SKM-1 (cell line): ENCODE data around the gene TCF12.
"Not testable (repeated sequence)": the region's sequence is repeated elsewhere in the genome, so short reads cannot be mapped to it uniquely, and the experiment has no call there.

ENCODE experiments used
- DNase-seq: peaks from one replicate; lab custom pipeline; 2025; ENCODE audit not compliant: unreplicated experiment; lab: John Stamatoyannopoulos, UW

TCF12 gene

DNA sequence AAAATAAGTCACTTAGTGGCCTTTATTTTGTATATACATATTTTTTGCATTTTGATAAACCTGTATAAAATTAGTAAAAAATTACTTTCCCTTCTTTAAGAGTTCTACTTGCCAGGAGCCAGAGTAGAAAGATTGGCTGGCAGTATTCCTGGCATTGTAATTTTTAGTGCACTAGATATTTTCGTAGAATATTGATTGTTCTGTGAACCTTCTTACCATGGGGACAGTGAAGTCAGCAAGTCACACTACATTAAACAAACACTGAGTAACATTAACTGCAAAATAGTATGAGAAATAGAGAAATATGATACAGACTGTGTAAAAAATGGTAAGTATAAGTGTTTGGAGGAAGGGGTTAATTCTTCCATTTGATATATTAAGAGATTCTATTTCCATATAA lies 26.0 kb downstream of the TCF12 start:
- DNase-seq: no peak

DNA sequence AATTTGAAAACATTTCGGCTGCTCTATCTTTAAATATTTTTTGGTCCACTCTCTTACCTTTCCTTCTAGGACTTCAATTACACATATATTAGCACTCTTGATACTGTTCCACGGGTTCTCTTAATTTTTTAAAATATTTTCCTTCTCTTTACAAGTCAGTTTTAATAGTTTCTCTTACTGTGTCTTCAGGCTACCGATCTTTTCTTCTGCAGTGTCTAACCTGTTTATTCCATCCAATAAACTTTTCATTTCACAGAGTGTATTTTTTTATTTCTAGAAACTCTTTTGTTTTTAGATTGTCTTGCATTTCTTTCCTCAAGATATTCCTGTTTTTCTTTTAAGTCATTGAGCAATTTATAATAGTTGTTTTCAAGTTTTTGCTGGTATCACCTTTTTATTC lies 27.7 kb downstream of the TCF12 start:
- DNase-seq: no peak

DNA sequence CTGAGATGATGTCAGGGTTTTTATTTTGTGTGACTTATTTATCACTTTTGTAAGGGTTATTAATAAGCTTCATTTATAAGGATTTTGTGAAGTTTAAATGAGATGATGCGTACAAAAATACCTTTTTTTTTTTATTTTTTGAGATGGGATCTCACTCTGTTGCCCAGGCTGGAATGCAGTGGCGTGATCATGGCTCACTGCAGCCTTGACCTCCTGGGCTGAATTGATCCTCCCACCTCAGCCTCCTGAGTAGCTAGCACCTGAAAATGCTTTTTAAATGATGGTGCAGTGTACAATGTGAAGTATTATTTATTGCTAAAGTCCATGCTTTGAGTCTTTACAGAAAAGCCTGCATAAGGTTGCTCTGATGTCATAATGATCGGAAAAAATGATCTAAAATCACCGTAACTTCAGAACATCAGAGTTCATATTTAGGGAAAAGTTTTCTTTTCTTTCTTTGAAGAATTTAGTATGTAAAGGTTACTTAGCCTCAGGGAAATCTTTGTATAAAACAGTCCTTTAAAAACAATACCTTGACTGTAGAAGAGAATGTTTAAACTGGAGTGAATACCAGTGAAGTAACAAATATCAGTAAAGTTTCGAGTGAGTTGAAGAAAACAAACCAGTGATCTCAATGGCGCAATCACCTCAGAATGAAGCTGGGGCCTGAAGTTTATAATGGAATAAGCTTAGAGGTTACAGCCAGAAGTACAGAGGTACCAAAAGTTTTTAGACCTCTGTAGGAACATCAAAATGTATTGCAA lies 29.7 kb downstream of the TCF12 start:
- no peak for DNase-seq

GRCh38 chr15:56948764-56949101 lies 30.3 kb downstream of the TCF12 start:
- DNase-seq: no peak

DNA sequence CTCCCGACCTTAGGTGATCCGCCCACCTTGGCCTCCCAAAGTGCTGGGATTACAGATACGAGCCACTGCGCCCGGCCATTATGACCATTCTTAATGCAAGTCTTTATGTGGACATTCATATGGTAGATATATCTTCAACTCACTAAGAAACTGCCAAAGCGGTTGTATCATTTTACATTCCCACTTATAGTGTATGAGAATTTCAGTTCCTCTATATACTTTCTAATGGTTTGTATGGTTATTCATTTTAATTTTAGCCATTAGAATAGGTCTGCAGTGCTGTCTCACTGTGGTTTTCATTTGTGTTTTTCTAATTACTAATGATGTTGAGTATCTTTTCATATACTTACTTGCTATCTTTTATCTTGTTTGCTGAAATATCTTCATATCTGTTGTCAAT lies 32.5 kb downstream of the TCF12 start:
- no peak for DNase-seq

GRCh38 chr15:56953790-56954189 lies 35.3 kb downstream of the TCF12 start:
- DNase-seq: no peak

DNA sequence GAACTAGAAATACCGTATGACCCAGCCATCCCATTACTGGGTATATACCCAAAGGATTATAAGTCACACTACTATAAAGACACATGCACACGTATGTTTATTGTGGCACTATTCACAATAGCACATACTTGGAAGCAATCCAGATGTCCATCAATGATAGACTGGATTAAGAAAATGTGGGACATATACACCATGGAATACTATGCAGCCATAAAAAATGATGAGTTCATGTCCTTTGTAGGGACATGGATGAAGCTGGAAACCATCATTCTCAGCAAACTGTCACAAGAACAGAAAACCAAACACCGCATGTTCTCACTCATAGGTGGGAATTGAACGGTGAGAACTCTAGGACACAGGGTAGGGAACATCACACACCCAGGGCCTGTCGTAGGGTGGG lies 36.6 kb downstream of the TCF12 start:
- DNase-seq: not testable (repeated sequence)

- DNase-seq: no peak
Measured at GRCh38 chr15:56956538-56956937, 38.1 kb downstream of the TCF12 start.

DNA sequence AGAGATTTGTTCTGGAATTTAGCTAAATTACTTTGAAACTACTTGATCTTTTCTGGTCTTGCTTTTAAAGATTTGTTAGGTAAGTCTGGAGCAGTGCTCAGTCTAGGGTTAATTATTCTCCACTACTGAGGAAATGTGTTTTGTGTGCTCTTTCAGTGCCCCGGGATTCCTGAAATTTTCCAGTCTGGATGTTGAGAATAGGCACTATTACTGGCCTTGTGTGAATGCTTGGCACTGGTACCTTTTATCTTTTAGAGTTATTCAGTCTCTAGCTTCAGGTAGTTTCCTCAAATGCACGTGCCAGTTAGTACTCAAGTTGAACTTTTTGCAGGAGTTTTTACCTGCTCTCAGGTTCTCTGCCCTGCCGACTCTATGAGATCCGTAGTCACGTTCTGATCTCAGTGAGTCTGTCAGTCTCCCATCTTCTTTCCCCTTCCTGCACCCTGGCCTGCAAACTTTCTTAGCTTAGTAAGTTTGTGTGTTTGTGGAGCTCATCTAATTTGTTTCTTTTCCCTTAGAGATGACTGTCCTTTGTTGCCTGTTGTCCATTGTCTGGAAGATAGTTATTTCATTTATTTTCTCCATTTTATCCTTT lies 39.5 kb downstream of the TCF12 start:
- DNase-seq: no peak

- DNase-seq: no peak
Measured at GRCh38 chr15:56959318-56959648, 40.8 kb downstream of the TCF12 start.

DNA sequence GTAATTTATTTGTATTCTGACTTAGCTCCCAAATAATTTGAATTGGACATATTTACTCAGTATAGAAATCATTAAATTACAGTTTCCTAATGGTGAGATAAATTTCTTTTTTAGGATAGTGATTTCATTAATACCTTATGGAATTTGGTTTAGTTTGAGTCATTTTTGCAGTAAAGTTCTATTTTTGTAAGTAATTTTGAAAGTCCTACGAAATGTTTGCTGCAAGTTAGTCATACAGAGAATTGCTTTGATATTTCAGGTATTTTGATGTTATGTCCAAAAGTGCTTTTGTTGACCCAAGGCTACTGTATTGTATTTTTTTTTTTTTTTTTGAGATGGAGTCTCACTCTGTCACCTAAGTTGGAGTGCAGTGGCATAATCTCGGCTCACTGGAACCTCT lies 41.7 kb downstream of the TCF12 start:
- no peak for DNase-seq

DNA sequence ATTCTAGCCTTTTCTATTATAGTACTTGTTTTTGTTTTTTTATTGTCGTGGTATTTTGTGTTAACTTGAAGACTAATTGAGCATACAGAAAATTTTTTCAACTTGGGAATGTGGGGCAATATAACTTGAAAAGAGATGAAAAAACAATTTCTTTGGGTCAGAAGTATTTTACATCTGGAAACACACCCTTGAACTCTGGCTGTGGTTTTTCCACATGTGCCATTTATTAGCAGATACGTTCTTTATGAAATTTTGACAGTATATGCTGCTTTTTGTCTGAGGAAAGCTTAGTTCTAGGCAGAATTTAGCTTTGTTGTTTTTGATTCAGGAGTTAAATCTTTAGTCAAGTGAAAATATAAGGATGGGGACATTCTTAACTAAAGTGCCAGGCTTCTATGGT lies 44.7 kb downstream of the TCF12 start:
- no peak for DNase-seq

DNA sequence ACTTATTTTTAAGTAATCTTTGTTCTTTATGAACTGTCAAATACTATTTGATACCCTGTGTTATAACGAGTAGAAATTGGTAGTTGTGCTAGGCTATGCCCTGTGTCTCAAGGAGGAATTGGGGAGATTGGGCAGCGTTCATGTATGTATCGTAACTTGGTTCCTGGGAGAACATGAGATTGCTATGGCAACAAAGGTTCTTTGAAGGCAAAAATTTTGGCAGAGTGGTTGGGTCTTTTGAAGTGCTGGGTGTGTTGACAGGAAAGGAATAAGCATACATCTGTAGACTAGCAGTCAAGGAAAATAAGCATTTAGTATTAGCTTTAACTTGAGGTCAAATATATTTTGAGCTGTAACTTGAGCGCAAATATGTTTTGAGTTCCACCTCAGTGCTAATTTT lies 45.3 kb downstream of the TCF12 start:
- no peak for DNase-seq

DNA sequence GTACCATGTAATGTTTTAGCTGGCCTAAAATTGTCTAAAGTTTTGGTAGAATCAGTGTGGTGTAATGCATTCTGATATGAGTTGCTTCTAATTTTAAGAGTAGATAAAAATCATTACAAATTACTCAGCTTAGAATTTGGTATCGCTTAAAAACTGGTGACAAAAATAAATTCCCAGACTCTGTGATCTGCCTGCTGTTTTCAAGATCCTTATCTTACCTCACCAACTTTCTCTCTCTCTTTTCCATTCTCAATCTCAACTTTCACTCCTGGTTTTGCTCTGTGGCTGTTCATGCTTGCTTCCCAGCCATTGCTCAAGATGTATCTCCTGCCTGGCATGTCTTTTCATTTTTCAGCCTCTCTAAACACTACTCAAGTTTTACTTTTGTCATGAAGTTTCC lies 45.7 kb downstream of the TCF12 start:
- DNase-seq: no peak

GRCh38 chr15:56965231-56966013 lies 47.0 kb downstream of the TCF12 start:
- DNase-seq: no peak

DNA sequence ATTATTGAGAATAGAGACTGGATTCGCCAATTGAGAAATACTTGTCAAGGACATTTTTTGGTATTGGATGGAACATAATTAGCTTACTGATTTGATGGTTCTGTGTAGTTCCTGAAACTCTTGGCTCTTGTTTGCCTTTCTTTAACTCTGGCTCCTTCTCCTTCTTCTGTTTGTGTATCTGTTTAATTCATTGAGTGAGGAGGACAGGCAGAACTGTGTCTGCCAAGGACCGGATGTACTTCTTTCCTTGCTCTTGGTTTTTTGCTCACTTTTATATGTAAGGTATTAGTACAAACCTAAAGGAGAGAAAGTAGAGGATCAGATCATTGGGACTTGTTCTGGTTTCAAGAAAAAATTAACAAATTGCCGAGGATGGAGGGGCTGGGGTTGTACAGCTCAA lies 48.9 kb downstream of the TCF12 start:
- DNase-seq: no peak

DNA sequence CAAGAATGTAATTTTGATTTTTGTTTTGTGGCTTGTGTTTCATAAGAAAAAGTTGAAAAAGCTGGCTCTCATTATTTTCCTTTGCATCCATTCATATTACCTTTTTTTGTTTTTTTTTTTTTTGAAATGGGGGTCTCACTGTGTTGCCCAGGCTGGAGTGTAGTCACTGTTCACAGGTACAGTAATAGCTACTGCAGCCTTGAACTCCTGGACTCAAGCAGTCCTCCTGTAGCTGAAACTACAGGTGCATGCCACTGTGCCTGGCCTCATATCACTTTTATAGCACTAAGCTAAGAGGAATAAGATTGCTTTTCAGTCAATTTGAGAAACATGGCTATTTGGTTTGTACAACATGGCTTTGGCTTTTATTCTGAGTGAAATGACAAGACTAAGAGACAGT lies 49.8 kb downstream of the TCF12 start:
- no peak for DNase-seq

DNA sequence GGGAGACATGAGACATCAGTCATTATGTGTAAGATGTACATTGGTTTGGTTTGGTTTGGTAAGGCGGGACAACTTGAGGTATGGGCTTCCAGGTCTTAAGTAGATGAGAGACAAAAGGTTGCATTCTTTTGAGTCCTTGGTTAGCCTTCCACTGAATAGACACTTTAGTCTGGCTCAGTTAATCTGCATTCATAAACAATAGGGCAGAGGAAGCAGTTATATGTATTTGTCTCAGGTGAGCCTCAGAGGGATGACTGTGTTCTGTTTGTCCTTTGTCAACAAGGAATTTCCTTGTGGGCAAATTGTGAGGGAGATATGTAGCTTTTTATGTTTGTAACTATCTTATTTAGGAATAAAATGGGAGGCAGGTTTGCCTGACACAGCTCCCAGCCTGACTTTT lies 50.4 kb downstream of the TCF12 start:
- no peak for DNase-seq

DNA sequence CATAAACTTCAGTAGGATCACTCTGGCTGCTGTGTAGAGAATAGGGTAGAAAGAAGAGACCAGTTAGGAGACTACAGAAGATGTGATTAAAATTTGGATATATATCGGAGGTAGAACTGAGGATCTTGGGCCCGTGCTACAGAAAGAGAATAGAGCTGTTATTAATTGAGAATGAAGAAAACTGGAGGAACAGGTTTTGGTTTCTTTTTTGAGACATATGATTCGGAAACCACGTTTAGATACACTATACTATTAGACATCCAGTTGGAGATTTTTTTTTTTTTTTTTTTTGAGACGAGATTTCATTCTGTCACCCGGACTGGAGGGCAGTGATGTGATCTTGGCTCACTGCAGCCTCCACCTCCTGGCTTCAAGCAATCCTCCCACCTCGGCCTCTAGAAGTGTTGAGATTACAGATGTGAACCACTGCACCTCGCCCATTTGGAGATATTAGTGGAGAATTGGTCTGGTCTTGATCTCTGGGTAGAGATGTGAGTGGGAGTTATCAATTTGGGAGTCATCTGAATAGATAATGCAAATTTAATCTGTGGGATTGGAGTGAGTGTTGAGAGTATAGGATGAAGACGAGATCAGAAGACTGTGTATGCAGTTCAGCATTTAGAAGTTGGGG lies 50.9 kb downstream of the TCF12 start:
- no peak for DNase-seq

DNA sequence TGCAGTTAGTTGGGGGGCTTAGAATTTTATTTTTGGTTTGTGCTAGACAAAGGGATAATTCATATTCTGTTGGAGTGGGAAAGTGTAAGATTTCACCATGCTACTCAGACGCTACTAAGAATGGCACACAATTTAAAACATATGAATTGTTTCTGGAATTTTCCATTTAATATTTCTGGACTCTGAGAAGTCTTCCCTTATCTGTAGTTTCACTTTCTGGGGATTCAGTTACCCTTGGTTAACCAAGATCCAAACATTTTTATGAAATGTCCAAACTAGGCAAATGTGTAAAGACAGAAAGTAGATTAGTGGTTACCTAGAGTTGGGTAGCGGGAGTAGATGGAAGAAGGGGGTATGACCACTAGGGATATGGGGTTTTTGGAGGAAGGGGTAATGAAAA lies 53.1 kb downstream of the TCF12 start:
- DNase-seq: no peak

- no peak for DNase-seq
Measured at GRCh38 chr15:56972016-56972415, 53.6 kb downstream of the TCF12 start.

DNA sequence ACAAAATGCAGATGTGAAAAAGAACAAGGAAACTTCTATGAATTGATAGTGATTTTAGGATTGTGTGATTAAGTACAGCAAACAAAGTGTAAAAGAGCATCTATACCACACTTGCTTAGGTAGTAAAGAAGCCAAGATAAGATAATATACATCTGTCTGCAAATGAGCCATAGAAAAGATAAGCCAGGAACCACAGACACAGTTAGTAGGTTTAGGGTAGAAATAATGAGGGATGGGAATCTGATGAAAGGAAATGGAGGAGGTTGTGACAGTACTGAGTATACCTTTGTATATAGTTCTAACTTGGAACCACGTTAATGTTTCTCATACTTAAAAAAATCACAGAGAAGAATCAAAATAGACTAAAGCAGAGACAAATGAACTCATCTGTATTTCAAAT lies 54.0 kb downstream of the TCF12 start:
- DNase-seq: no peak
